Neural cell (in vitro differentiated cells): ENCODE data around the gene ZSCAN32.

Experiments
- EP300 ChIP-seq: fragments of 450-650 bp; conservative IDR thresholded peaks from 2 replicates; pipeline ENCODE4 v1.6.1; 2014; ENCODE audit warnings: antibody characterized with exemption, mild to moderate bottlenecking, moderate library complexity; ENCODE audit not compliant: poor library complexity, severe bottlenecking
- EZH2 ChIP-seq: fragments of 200-600, 300-800 bp; shearing (Covaris generic), sonication (generic); IDR thresholded peaks from 2 replicates; pipeline ENCODE4 v1.6.1; 2014; ENCODE audit warnings: antibody characterized with exemption, low read length, borderline replicate concordance, mild to moderate bottlenecking; ENCODE audit not compliant: insufficient read depth, poor library complexity, severe bottlenecking
- MXI1 ChIP-seq: fragments of 450-650 bp; conservative IDR thresholded peaks from 2 replicates; pipeline ENCODE4 v1.6.1; 2014; ENCODE audit warnings: antibody characterized with exemption, mild to moderate bottlenecking; ENCODE audit not compliant: poor library complexity, severe bottlenecking
- RAD21 ChIP-seq: fragments of 450-650 bp; conservative IDR thresholded peaks from 2 replicates; pipeline ENCODE4 v1.6.1; 2014; ENCODE audit warnings: antibody characterized with exemption, mild to moderate bottlenecking, moderate library complexity
- TF ChIP-seq, protein P1 (sequence below): fragments of 450-650 bp; IDR thresholded peaks from 2 replicates; pipeline ENCODE4 v1.5.1; 2014; ENCODE audit warnings: antibody characterized with exemption, mild to moderate bottlenecking, moderate library complexity; ENCODE audit not compliant: poor library complexity, severe bottlenecking

GRCh38 chr16:3444032-3444388 lies 43.2 kb upstream of the ZSCAN32 start:
- TF ChIP-seq EP300 (no peak), RAD21 (no peak), MXI1 (no peak), EZH2 (no peak)
- TF ChIP-seq, protein P1, sequence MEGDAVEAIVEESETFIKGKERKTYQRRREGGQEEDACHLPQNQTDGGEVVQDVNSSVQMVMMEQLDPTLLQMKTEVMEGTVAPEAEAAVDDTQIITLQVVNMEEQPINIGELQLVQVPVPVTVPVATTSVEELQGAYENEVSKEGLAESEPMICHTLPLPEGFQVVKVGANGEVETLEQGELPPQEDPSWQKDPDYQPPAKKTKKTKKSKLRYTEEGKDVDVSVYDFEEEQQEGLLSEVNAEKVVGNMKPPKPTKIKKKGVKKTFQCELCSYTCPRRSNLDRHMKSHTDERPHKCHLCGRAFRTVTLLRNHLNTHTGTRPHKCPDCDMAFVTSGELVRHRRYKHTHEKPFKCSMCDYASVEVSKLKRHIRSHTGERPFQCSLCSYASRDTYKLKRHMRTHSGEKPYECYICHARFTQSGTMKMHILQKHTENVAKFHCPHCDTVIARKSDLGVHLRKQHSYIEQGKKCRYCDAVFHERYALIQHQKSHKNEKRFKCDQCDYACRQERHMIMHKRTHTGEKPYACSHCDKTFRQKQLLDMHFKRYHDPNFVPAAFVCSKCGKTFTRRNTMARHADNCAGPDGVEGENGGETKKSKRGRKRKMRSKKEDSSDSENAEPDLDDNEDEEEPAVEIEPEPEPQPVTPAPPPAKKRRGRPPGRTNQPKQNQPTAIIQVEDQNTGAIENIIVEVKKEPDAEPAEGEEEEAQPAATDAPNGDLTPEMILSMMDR = no peak
